Upper lobe of left lung (tissue), 6 donors: Measurements from ENCODE around the gene GMIP. TPM values are rescaled to one million over a fixed set of nuclear protein-coding genes. Genes with fewer than 3 reads are reported as not detected.

Source experiments
- ATAC-seq, 2 donors: fragments of 200-7000 bp; cut with Tn5 transposase; one replicate each; pipeline ENCODE4 v1.9.1; 2022; ENCODE audit warnings: mild to moderate bottlenecking in 2 of 2, moderate library complexity in 2 of 2; ENCODE audit not compliant: low FRiP score in 2 of 2
- DNase-seq, 2 donors: peaks; one replicate each; pipeline ENCODE4 v3.0.0-alpha.2; 2019 to 2020
- H3K27ac ChIP-seq, 4 donors: fragments of 200-600 bp; sonication (generic); one replicate each; pipeline ENCODE4 v1.5.1; 2016 to 2019
- H3K27me3 ChIP-seq, 4 donors: fragments of 200-600 bp; sonication (generic); one replicate each; pipeline ENCODE4 v1.5.1; 2017 to 2019
- H3K36me3 ChIP-seq, 4 donors: fragments of 200-600 bp; sonication (generic); one replicate each; pipeline ENCODE4 v1.5.1; 2016 to 2019
- H3K4me1 ChIP-seq, 4 donors: fragments of 200-600 bp; sonication (generic); one replicate each; pipeline ENCODE4 v1.5.1; 2018 to 2019
- H3K4me3 ChIP-seq, 4 donors: fragments of 200-600 bp; sonication (generic); one replicate each; pipeline ENCODE4 v1.5.1; 2017 to 2019; ENCODE audit warnings: mild to moderate bottlenecking in 2 of 4, moderate library complexity in 1 of 4
- H3K9me3 ChIP-seq, 4 donors: fragments of 200-600 bp; sonication (generic); one replicate each; pipeline ENCODE4 v1.5.1; 2018 to 2019
- EP300 ChIP-seq, 4 donors: sonication (generic); formaldehyde crosslinking; IDR thresholded peaks; one replicate each; pipeline ENCODE4 v1.5.1; 2017; ENCODE audit warnings: antibody characterized with exemption in 4 of 4, control low read depth in 2 of 4
- POLR2A ChIP-seq, 4 donors: fragments of 450-650 bp; IDR thresholded peaks; one replicate each; pipeline ENCODE4 v1.5.1; 2016 to 2017; ENCODE audit warnings: antibody characterized with exemption in 4 of 4, mild to moderate bottlenecking in 2 of 4
- POLR2AphosphoS5 ChIP-seq, 2 donors: sonication (generic); formaldehyde crosslinking; IDR thresholded peaks; one replicate each; pipeline ENCODE4 v1.5.1; 2017; ENCODE audit warnings: antibody characterized with exemption in 2 of 2
- WGBS, 2 donors: methylation state at CpG; one replicate each; pipeline ENCODE4 v1.1.5; 2017 to 2018; 5-methylcytosine and 5-hydroxymethylcytosine counted together
- total RNA-seq, 6 donors: library from RNA; depleted of rRNA in 4 of 6; stranded (reverse); fragments of >200 nt in 4 of 6; gene quantifications; one replicate each; pipeline versions ENCODE4 v1.1.0 to v1.2.1, GENCODE V29; 2016 to 2021
- TF ChIP-seq, protein P1 (sequence below), 6 experiments: fragments of 450-650 bp in 4 of 6; fragments of 200-600 bp in 2 of 6; sonication (generic) in 2 of 6; IDR thresholded peaks; one replicate each; pipeline ENCODE4 v1.5.1; 2016 to 2019; ENCODE audit warnings: antibody characterized with exemption in 6 of 6
- donor health status: DM: no; HTN: no; CAD: no; lungs with moderate emphysema.
- donor health status: DM: no; HTN: yes; CAD: no; lungs with severe emphysema.

Gene GMIP
- total RNA-seq, 6 donors from 2014 or later = 20.8 to 109 (median 49.1) TPM

DNA sequence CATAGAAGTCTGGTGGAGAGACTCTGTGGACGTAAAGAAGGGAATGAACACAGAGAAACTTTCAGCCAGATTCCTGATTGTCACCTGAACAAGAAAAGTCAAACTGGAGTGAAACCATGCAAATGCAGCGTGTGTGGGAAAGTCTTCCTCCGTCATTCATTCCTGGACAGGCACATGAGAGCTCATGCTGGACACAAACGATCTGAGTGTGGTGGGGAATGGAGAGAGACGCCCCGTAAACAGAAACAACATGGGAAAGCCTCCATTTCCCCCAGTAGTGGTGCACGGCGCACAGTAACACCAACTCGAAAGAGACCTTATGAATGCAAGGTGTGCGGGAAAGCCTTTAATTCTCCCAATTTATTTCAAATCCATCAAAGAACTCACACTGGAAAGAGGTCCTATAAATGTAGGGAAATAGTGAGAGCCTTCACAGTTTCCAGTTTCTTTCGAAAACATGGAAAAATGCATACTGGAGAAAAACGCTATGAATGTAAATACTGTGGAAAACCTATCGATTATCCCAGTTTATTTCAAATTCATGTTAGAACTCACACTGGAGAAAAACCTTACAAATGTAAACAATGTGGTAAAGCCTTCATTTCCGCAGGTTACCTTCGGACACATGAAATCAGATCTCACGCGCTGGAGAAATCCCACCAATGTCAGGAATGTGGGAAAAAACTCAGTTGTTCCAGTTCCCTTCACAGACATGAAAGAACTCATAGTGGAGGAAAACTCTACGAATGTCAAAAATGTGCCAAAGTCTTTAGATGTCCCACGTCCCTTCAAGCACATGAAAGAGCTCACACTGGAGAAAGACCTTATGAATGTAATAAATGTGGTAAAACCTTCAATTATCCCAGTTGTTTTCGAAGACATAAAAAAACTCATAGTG is 36.0 kb upstream of the GMIP start:
- DNase-seq = no peak
- H3K9me3 ChIP-seq = peaks cover 5 to 64% (median 51%) of the 10 kb centered on the region in 4 donors
- ATAC-seq = no peak
- no peaks in the 10 kb centered on the region for H3K4me1 ChIP-seq
- no peaks in the 10 kb centered on the region for H3K27me3 ChIP-seq
- peaks cover 21 to 61% (median 43%) of the 10 kb centered on the region in 4 donors for H3K36me3 ChIP-seq
- TF ChIP-seq POLR2AphosphoS5 (IDR thresholded peaks at IDR 0.05) (no peak), POLR2A (IDR thresholded peaks at IDR 0.05) (no peak), EP300 (IDR thresholded peaks at IDR 0.05) (no peak)
- TF ChIP-seq, protein P1, sequence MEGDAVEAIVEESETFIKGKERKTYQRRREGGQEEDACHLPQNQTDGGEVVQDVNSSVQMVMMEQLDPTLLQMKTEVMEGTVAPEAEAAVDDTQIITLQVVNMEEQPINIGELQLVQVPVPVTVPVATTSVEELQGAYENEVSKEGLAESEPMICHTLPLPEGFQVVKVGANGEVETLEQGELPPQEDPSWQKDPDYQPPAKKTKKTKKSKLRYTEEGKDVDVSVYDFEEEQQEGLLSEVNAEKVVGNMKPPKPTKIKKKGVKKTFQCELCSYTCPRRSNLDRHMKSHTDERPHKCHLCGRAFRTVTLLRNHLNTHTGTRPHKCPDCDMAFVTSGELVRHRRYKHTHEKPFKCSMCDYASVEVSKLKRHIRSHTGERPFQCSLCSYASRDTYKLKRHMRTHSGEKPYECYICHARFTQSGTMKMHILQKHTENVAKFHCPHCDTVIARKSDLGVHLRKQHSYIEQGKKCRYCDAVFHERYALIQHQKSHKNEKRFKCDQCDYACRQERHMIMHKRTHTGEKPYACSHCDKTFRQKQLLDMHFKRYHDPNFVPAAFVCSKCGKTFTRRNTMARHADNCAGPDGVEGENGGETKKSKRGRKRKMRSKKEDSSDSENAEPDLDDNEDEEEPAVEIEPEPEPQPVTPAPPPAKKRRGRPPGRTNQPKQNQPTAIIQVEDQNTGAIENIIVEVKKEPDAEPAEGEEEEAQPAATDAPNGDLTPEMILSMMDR (IDR thresholded peaks at IDR 0.05) = no peak
- no peak overlapping the region for H3K4me3 ChIP-seq
- no peak overlapping the region for H3K27ac ChIP-seq
- WGBS, 2 donors = 96 to 97% methylated on average over 20 of the region's 20 CpGs

DNA sequence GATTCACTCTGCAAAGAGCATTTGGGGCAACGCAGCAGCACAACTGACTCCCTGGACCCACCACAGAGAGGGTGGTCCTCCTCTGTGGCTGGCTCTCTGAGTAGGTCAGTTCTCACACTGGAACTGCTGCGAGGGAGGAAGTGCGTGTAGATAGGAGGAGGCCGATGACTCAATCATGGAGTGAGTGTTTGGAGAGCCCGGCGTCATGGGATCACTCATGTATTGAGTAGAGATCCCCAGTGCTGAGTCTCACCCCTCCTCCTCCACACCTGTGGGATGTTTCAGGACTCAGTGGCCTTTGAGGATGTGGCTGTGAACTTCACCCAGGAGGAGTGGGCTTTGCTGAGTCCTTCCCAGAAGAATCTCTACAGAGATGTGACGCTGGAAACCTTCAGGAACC is 34.1 kb upstream of the GMIP start:
- TF ChIP-seq EP300 (IDR thresholded peaks at IDR 0.05) (no peak), POLR2AphosphoS5 (IDR thresholded peaks at IDR 0.05) (no peak), POLR2A (IDR thresholded peaks at IDR 0.05) (no peak)
- TF ChIP-seq, protein P1 (IDR thresholded peaks at IDR 0.05) = no peak
- Histone ChIP-seq H3K36me3 (peaks cover 26 to 78% (median 46%) of the 10 kb centered on the region in 4 donors), H3K27me3 (no peaks in the 10 kb centered on the region), H3K9me3 (peaks cover 5 to 67% (median 44%) of the 10 kb centered on the region in 4 donors), H3K27ac (no peak overlapping the region), H3K4me1 (no peaks in the 10 kb centered on the region), H3K4me3 (no peak overlapping the region)
- 96 to 98% methylated on average over 7 of the region's 7 CpGs for WGBS, 2 donors
- ATAC-seq (no peak), DNase-seq (no peak)

DNA sequence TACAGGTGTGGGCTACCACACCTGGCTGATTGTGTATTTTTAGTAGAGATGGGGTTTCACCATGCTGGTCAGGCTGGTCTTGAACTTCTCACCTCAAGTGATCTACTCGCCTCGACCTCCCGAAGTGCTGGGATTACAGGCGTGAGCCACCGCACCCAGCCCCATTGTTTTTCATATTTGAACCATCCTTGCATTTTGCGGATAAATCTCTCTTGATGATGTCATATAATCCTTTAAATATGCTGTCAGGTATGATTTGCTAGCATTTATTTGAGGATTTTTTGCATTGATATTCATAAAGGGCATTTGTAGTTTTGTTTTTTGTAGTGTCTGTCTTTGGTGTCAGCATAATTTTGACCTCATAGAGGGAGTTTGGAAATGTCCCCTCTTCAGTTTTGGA is 30.9 kb upstream of the GMIP start:
- no peak for ATAC-seq
- WGBS, 2 donors = 98 to 99% methylated on average over 6 of the region's 6 CpGs

DNA sequence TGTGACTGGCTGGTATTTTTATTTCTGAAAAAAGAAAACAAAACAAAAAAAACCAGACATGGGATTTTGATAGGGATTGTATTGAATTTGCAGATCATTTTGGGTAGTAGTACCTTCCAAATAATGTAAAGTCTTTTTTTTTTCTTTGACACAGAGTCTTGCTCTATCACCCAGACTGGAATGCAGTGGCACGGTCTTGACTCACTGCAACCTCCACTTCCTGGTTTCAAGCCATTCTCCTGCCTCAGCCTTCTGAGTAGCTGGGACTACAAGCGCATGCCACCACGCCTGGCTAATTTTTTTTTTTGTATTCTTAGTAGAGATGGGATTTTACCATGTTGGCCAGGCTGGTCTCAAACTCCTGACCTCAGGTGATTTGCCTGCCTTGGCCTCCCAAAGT is 29.4 kb upstream of the GMIP start:
- no peak for DNase-seq
- peaks cover 7 to 47% (median 14%) of the 10 kb centered on the region in 4 donors for H3K36me3 ChIP-seq
- no peaks in the 10 kb centered on the region for H3K27me3 ChIP-seq
- WGBS, 2 donors = 90 to 94% methylated on average over 3 of the region's 3 CpGs
- ATAC-seq = no peak
- H3K4me3 ChIP-seq = no peak overlapping the region
- peaks cover 0 to 29% (median 7%) of the 10 kb centered on the region in 4 donors for H3K9me3 ChIP-seq
- TF ChIP-seq POLR2A (IDR thresholded peaks at IDR 0.05) (no peak), EP300 (IDR thresholded peaks at IDR 0.05) (no peak), POLR2AphosphoS5 (IDR thresholded peaks at IDR 0.05) (no peak)
- TF ChIP-seq, protein P1 (IDR thresholded peaks at IDR 0.05) = no peak
- H3K27ac ChIP-seq = no peak overlapping the region
- peaks cover 12 to 19% (median 14%) of the 10 kb centered on the region in 4 donors for H3K4me1 ChIP-seq

More for the DNA sequence above, 30.9 kb upstream of the GMIP start:
- Histone ChIP-seq H3K9me3 (peaks cover 5 to 44% (median 18%) of the 10 kb centered on the region in 4 donors), H3K36me3 (peaks cover 17 to 62% (median 29%) of the 10 kb centered on the region in 4 donors), H3K4me3 (no peak overlapping the region), H3K27me3 (no peaks in the 10 kb centered on the region), H3K27ac (no peak overlapping the region), H3K4me1 (peaks cover 7 to 12% (median 10%) of the 10 kb centered on the region in 4 donors)
- no peak for TF ChIP-seq POLR2A (IDR thresholded peaks at IDR 0.05)
- TF ChIP-seq, protein P1 (IDR thresholded peaks at IDR 0.05) = no peak
- TF ChIP-seq EP300 (IDR thresholded peaks at IDR 0.05) = no peak
- no peak for TF ChIP-seq POLR2AphosphoS5 (IDR thresholded peaks at IDR 0.05)
- DNase-seq = no peak
